Central memory CD4-positive, alpha-beta T cell (primary cell): ENCODE data around the gene PCDHA12.
"Not testable (repeated sequence)": the region's sequence is repeated elsewhere in the genome, so short reads cannot be mapped to it uniquely, and the experiment has no call there.

Source experiments
- DNase-seq: peaks from one replicate; pipeline ENCODE4 v3.0.0; 2022
- total RNA-seq, 3 experiments: gene quantifications; one replicate each; lab custom pipeline; 2026; lab: John Stamatoyannopoulos, UW

The PCDHA12 gene, protein sequence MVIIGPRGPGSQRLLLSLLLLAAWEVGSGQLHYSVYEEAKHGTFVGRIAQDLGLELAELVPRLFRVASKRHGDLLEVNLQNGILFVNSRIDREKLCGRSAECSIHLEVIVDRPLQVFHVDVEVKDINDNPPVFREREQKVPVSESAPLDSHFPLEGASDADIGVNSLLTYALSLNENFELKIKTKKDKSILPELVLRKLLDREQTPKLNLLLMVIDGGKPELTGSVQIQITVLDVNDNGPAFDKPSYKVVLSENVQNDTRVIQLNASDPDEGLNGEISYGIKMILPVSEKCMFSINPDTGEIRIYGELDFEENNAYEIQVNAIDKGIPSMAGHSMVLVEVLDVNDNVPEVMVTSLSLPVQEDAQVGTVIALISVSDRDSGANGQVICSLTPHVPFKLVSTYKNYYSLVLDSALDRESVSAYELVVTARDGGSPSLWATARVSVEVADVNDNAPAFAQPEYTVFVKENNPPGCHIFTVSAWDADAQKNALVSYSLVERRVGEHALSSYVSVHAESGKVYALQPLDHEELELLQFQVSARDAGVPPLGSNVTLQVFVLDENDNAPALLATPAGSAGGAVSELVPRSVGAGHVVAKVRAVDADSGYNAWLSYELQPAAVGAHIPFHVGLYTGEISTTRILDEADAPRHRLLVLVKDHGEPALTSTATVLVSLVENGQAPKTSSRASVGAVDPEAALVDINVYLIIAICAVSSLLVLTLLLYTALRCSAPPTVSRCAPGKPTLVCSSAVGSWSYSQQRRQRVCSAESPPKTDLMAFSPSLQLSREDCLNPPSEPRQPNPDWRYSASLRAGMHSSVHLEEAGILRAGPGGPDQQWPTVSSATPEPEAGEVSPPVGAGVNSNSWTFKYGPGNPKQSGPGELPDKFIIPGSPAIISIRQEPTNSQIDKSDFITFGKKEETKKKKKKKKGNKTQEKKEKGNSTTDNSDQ
- total RNA-seq = 0 reads per million in 3 experiments

DNA sequence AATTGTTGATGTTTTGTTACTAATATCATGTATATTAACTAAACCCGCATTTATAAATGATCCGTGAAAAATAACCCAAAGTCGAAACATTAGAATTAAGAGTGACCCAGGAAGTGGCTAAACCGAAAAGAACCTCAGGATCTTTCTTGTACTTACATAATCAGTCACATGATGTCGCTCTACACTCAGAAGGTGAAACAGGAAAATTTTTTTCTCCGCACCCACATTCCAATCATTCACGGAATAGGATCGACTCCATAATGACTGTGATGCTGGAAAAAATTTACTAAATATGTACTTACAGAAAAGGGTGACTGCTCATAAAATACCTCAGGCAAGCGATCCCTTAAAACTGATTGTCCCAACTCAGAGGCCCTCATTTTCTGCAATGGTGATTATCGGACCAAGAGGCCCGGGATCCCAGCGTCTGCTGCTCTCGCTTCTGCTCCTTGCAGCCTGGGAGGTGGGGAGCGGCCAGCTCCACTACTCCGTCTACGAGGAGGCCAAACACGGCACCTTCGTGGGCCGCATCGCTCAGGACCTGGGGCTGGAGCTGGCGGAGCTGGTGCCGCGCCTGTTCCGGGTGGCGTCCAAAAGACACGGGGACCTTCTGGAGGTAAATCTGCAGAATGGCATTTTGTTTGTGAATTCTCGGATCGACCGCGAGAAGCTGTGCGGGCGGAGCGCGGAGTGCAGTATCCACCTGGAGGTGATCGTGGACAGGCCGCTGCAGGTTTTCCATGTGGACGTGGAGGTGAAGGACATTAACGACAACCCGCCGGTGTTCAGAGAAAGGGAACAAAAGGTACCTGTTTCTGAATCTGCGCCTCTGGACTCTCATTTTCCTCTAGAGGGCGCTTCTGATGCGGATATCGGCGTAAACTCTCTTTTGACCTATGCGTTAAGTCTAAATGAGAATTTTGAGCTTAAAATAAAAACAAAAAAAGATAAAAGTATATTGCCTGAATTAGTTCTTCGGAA is at the start of gene PCDHA12:
TSS of gene PCDHA12 (plus strand) at position 224 of the 981 bp plus-strand sequence. CDS start at position 389, 165 bp downstream.
- no peak for DNase-seq

GRCh38 chr5:140827704-140828361 is 47.3 kb upstream of the PCDHA12 start, which contains the start of gene PCDHA6:
TSS of gene PCDHA6 (plus strand) at chr5:140827960. CDS start at chr5:140828092, 132 bp downstream.
- no peak for DNase-seq

DNA sequence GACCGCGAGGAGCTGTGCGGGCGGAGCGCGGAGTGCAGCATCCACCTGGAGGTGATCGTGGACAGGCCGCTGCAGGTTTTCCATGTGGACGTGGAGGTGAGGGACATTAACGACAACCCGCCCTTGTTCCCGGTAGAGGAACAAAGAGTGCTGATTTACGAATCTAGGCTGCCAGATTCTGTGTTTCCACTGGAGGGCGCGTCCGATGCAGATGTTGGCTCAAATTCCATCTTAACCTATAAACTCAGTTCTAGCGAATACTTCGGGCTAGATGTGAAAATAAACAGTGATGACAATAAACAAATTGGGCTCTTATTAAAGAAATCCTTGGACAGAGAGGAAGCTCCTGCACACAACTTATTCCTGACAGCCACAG is 46.8 kb upstream of the PCDHA12 start:
- no peak for DNase-seq

GRCh38 chr5:140829511-140830501 is 45.3 kb upstream of the PCDHA12 start:
- not testable (repeated sequence) for DNase-seq

DNA sequence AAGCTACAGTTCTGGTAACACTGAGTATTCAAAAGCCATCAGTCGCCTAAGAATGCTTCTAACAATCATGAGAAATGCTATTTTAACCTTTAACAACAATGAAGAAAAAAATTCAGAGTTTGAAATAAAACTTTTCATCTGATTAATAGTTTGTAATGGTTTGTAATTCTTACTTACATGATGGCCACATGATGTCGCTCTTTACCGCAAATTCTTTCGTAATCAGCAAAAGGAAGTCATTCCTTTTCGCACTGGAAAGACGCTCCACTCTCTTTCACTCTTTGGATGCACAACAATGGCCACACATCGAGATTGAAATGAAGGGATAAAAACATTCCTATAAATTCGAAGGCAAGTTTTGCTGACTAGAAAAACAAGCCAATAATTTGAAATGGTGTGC is 41.1 kb upstream of the PCDHA12 start, which contains the start of gene PCDHA7:
TSS of gene PCDHA7 (plus strand) at position 277 of the 400 bp plus-strand sequence. CDS start at position 392, 115 bp downstream.
- no peak for DNase-seq

- DNase-seq = not testable (repeated sequence)
Observed at GRCh38 chr5:140834439-140835008, 40.6 kb upstream of the PCDHA12 start.

GRCh38 chr5:140835622-140836510 is 39.2 kb upstream of the PCDHA12 start:
- DNase-seq = no peak

GRCh38 chr5:140840978-140841962 is 33.8 kb upstream of the PCDHA12 start, which contains the start of gene PCDHA8:
TSS of gene PCDHA8 (plus strand) at chr5:140841187. CDS start at chr5:140841322, 135 bp downstream.
- DNase-seq = no peak

DNA sequence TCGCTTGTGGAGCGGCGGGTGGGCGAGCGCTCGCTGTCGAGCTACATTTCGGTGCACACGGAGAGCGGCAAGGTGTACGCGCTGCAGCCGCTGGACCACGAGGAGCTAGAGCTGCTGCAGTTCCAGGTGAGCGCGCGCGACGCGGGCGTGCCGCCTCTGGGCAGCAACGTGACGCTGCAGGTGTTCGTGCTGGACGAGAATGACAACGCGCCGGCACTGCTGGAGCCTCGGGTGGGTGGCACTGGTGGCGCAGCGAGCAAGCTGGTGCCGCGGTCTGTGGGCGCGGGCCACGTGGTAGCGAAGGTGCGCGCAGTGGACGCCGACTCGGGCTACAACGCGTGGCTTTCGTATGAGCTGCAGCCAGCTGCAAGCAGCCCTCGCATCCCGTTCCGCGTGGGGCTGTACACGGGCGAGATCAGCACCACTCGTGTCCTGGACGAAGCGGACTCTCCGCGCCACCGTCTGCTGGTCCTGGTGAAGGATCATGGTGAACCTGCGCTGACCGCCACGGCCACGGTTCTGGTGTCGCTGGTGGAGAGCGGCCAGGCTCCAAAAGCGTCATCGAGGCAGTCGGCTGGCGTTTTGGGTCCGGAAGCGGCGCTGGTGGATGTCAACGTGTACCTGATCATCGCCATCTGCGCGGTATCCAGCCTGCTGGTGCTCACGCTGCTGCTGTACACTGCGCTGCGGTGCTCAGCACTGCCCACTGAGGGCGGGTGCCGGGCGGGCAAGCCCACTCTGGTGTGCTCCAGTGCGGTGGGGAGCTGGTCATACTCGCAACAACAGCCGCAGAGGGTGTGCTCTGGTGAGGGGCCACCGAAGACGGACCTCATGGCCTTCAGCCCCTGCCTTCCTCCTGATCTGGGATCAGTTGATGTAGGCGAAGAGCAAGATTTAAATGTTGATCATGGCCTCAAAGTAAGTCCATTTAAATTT is 32.0 kb upstream of the PCDHA12 start:
- no peak for DNase-seq

- DNase-seq = not testable (repeated sequence)
Observed at GRCh38 chr5:140848139-140849102, 26.7 kb upstream of the PCDHA12 start, which contains the start of gene PCDHA9. TSS of gene PCDHA9 (plus strand) at chr5:140848382. CDS start at chr5:140848496, 114 bp downstream.

GRCh38 chr5:140849831-140850634 is 25.1 kb upstream of the PCDHA12 start:
- DNase-seq = not testable (repeated sequence)

GRCh38 chr5:140855772-140856674 is 19.1 kb upstream of the PCDHA12 start, which contains the start of gene PCDHA10:
TSS of gene PCDHA10 (plus strand) at chr5:140855897. CDS start at chr5:140856049, 152 bp downstream.
- no peak for DNase-seq
